HepG2 (cell line): ENCODE measurements around the gene FYB2. TPM values are rescaled to one million over a fixed set of nuclear protein-coding genes. Genes with fewer than 3 reads are reported as not detected.
A peak's percentile ranks its signal among the peaks of the same experiment; 100 is the strongest.

Experiments used
- CBX2 ChIP-seq, 2 experiments: fragments of 200-600 bp in 1 of 2; sonication (generic); formaldehyde crosslinking in 1 of 2; IDR thresholded peaks; 2 replicates each; pipeline versions ENCODE4 v1.7.0 to v1.8.1; 2018 to 2022; ENCODE audit warnings: low read depth in 2 of 2, low read length in 1 of 2, mild to moderate bottlenecking in 1 of 2, missing genetic modification reagents in 1 of 2
- CCDC6 ChIP-seq: sonication (generic); formaldehyde crosslinking; IDR thresholded peaks from 2 replicates; pipeline ENCODE4 v1.8.1; 2022; ENCODE audit warnings: mild to moderate bottlenecking, missing genetic modification reagents, moderate library complexity
- CREM ChIP-seq, 2 experiments: sonication (generic) in 1 of 2; formaldehyde crosslinking in 1 of 2; IDR thresholded peaks; 2 replicates each; pipeline versions ENCODE4 v1.4.0 to v1.6.1; 2016 to 2020; ENCODE audit warnings: antibody characterized with exemption in 1 of 2, mild to moderate bottlenecking in 1 of 2, missing genetic modification reagents in 1 of 2
- FIP1L1 ChIP-seq: fragments of 200-400 bp; formaldehyde crosslinking; IDR thresholded peaks from 2 replicates; pipeline ENCODE4 v1.6.1; 2018; ENCODE audit warnings: low read depth, mild to moderate bottlenecking, low read length, moderate library complexity, borderline replicate concordance; ENCODE audit not compliant: insufficient read depth
- HNF4A ChIP-seq: sonication (generic); formaldehyde crosslinking; IDR thresholded peaks from 2 replicates; pipeline ENCODE4 v1.4.0; 2020; ENCODE audit warnings: missing genetic modification reagents
- HOXA3 ChIP-seq: sonication (generic); formaldehyde crosslinking; IDR thresholded peaks from 2 replicates; pipeline ENCODE4 v1.5.0; 2020; ENCODE audit warnings: missing genetic modification reagents
- ISL2 ChIP-seq: sonication (generic); formaldehyde crosslinking; IDR thresholded peaks from 2 replicates; pipeline ENCODE4 v1.5.0; 2020; ENCODE audit warnings: missing genetic modification reagents
- KDM1A ChIP-seq: IDR thresholded peaks from 2 replicates; pipeline ENCODE4 v1.6.1; 2016; ENCODE audit warnings: missing compliant biosample characterization
- KDM3A ChIP-seq: IDR thresholded peaks from 2 replicates; pipeline ENCODE4 v1.6.1; 2018; ENCODE audit warnings: low read depth, missing compliant biosample characterization
- NBN ChIP-seq: fragments of 450-650 bp; conservative IDR thresholded peaks from 2 replicates; pipeline ENCODE4 v1.6.1; 2017
- NCOA2 ChIP-seq: sonication (generic); formaldehyde crosslinking; IDR thresholded peaks from 2 replicates; pipeline ENCODE4 v1.8.0; 2022; ENCODE audit warnings: inconsistent platforms
- NR2F6 ChIP-seq, 2 experiments: IDR thresholded peaks; 2 replicates each; pipeline ENCODE4 v1.6.1; 2016; ENCODE audit warnings: antibody characterized with exemption in 1 of 2, mild to moderate bottlenecking in 1 of 2
- POGZ ChIP-seq: sonication (generic); formaldehyde crosslinking; IDR thresholded peaks from 2 replicates; pipeline ENCODE4 v1.4.0; 2020; ENCODE audit warnings: mild to moderate bottlenecking, missing genetic modification reagents
- SALL1 ChIP-seq: sonication (generic); formaldehyde crosslinking; IDR thresholded peaks from 2 replicates; pipeline ENCODE4 v1.8.0; 2022; ENCODE audit warnings: mild to moderate bottlenecking, missing genetic modification reagents
- SRSF4 ChIP-seq: fragments of 200-400 bp; formaldehyde crosslinking; IDR thresholded peaks from one replicate; pipeline ENCODE4 v1.6.1; 2018; ENCODE audit warnings: mild to moderate bottlenecking, low read depth, low read length, moderate library complexity; ENCODE audit not compliant: poor library complexity, severe bottlenecking
- STAG1 ChIP-seq: sonication (generic); formaldehyde crosslinking; IDR thresholded peaks from 2 replicates; pipeline ENCODE4 v1.4.0; 2020; ENCODE audit warnings: missing genetic modification reagents
- TEAD2 ChIP-seq: sonication (generic); formaldehyde crosslinking; IDR thresholded peaks from 2 replicates; pipeline ENCODE4 v1.9.0; 2021; ENCODE audit warnings: missing genetic modification reagents
- TEAD3 ChIP-seq: optimal IDR thresholded peaks from 2 replicates; pipeline ENCODE3; 2016; ENCODE audit warnings: borderline replicate concordance
- THAP11 ChIP-seq: IDR thresholded peaks from 2 replicates; pipeline ENCODE4 v1.6.1; 2016; ENCODE audit warnings: missing biosample characterization, missing genetic modification reagents
- ZBTB38 ChIP-seq: sonication (generic); formaldehyde crosslinking; IDR thresholded peaks from 2 replicates; pipeline ENCODE4 v1.5.1; 2020; ENCODE audit warnings: mild to moderate bottlenecking, missing genetic modification reagents
- ZBTB7A ChIP-seq: sonication (generic); formaldehyde crosslinking; IDR thresholded peaks from 2 replicates; pipeline ENCODE4 v1.8.0; 2022; ENCODE audit warnings: mild to moderate bottlenecking, missing genetic modification reagents
- ZFX ChIP-seq: sonication (generic); formaldehyde crosslinking; IDR thresholded peaks from 2 replicates; pipeline ENCODE4 v1.4.0; 2020; ENCODE audit warnings: mild to moderate bottlenecking, low read depth, missing genetic modification reagents, moderate library complexity
- ZNF160 ChIP-seq: sonication (generic); formaldehyde crosslinking; IDR thresholded peaks from 2 replicates; pipeline ENCODE4 v1.8.0; 2022; ENCODE audit warnings: mild to moderate bottlenecking, inconsistent platforms, missing genetic modification reagents
- ZNF552 ChIP-seq: sonication (generic); formaldehyde crosslinking; IDR thresholded peaks from 2 replicates; pipeline ENCODE4 v1.9.0; 2022; ENCODE audit warnings: missing genetic modification reagents, mild to moderate bottlenecking, borderline replicate concordance
- ZNF598 ChIP-seq: sonication (generic); formaldehyde crosslinking; IDR thresholded peaks from 2 replicates; pipeline ENCODE4 v1.5.1; 2020; ENCODE audit warnings: mild to moderate bottlenecking, missing genetic modification reagents, borderline replicate concordance
- polyA plus RNA-seq, 8 experiments: library from polyadenylated mRNA; depleted of rRNA in 3 of 8; stranded (reverse) in 7 of 8; unstranded in 1 of 8; fragments of >200 nt; fragmentation: Illumina TruSeq in 4 of 8; extraction: Trizol in 4 of 8; gene quantifications; 2 replicates each; pipeline versions ENCODE4 v1.2.1 to v1.2.3, GENCODE V29; 2011 to 2016; ENCODE audit warnings: low read depth in 4 of 8, missing spikeins in 1 of 8, mixed read lengths in 1 of 8; ENCODE audit not compliant: insufficient read depth in 1 of 8
- total RNA-seq, 5 experiments: library from RNA; depleted of rRNA; stranded (reverse); fragments of >200 nt; fragmentation: Illumina TruSeq; extraction: Trizol; gene quantifications; 2 replicates each; pipeline ENCODE4 v1.2.3, GENCODE V29; 2016; ENCODE audit warnings: low read depth in 1 of 5
- TF ChIP-seq, protein P1 (sequence below): sonication (generic); formaldehyde crosslinking; conservative IDR thresholded peaks from 2 replicates; pipeline ENCODE4 v1.4.0; 2020; ENCODE audit warnings: mild to moderate bottlenecking, missing genetic modification reagents, moderate library complexity
- TF ChIP-seq, protein P2 (sequence below): sonication (generic); formaldehyde crosslinking; IDR thresholded peaks from 2 replicates; pipeline ENCODE4 v1.5.0; 2020; ENCODE audit warnings: mild to moderate bottlenecking, missing genetic modification reagents

FYB2 gene
- total and polyA plus RNA-seq, 2 of the 13 experiments (the other 11 are each of a cell fraction or from before 2014, with no cell fraction given), result 1.2 to 2.7 TPM

DNA sequence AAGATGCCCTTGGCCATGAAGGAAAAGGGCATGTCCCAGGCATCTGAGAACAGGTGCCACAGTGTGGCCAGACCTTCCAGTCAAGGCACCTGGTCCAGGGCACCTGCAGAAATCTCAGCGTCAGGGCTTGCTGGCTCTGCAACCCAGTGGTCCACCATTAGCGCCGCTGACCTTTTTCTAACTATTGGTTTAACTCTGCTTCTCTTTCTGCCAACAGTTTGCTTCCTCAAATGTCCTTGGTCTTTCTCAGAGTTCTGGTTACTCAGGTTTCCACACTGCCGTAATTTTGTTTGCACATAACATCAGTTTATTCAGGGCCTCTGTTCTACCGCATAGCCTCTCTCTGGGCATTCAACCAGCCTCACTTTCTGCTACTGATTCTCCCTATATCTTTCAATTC is 16.5 kb upstream of the FYB2 start (continued):
- TF ChIP-seq, protein P1, sequence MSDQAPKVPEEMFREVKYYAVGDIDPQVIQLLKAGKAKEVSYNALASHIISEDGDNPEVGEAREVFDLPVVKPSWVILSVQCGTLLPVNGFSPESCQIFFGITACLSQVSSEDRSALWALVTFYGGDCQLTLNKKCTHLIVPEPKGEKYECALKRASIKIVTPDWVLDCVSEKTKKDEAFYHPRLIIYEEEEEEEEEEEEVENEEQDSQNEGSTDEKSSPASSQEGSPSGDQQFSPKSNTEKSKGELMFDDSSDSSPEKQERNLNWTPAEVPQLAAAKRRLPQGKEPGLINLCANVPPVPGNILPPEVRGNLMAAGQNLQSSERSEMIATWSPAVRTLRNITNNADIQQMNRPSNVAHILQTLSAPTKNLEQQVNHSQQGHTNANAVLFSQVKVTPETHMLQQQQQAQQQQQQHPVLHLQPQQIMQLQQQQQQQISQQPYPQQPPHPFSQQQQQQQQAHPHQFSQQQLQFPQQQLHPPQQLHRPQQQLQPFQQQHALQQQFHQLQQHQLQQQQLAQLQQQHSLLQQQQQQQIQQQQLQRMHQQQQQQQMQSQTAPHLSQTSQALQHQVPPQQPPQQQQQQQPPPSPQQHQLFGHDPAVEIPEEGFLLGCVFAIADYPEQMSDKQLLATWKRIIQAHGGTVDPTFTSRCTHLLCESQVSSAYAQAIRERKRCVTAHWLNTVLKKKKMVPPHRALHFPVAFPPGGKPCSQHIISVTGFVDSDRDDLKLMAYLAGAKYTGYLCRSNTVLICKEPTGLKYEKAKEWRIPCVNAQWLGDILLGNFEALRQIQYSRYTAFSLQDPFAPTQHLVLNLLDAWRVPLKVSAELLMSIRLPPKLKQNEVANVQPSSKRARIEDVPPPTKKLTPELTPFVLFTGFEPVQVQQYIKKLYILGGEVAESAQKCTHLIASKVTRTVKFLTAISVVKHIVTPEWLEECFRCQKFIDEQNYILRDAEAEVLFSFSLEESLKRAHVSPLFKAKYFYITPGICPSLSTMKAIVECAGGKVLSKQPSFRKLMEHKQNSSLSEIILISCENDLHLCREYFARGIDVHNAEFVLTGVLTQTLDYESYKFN, result peak; percentile 63
- TF ChIP-seq ZNF160, result no peak
- peak; percentile 17; the same call in 1 of the 2 replicates for TF ChIP-seq CREM (IDR thresholded peaks at IDR 0.05)
- no peak for TF ChIP-seq CREM (CRISPR knock-in tag; IDR thresholded peaks at IDR 0.05)
- TF ChIP-seq NBN, result no peak
- TF ChIP-seq HOXA3, result peak; percentile 71
- peak; percentile 75; the same call in 1 of the 2 replicates for TF ChIP-seq POGZ (CRISPR knock-in tag)
- TF ChIP-seq HNF4A (CRISPR knock-in tag), result peak; percentile 37; the same call in 1 of the 2 replicates
- peak; percentile 20; the same call in 1 of the 2 replicates for TF ChIP-seq KDM3A (CRISPR knock-in tag)
- peak; percentile 21; the same call in 1 of the 2 replicates for TF ChIP-seq ZFX (CRISPR knock-in tag)
- peak; percentile 97 for TF ChIP-seq ZBTB38 (CRISPR knock-in tag)
- peak; percentile 67 for TF ChIP-seq NCOA2
- no peak for TF ChIP-seq CBX2 (IDR thresholded peaks at IDR 0.05; ENCODE audit: low read depth, low read length)
- no peak for TF ChIP-seq CBX2 (CRISPR knock-in tag; IDR thresholded peaks at IDR 0.05; ENCODE audit: low read depth)
- no peak for TF ChIP-seq SRSF4
- TF ChIP-seq CCDC6, result no peak
- no peak for TF ChIP-seq TEAD2 (CRISPR knock-in tag)
- 0 out of 2 replicates have a peak, but pooled peaks have one; percentile 10 for TF ChIP-seq KDM1A (CRISPR knock-in tag)
- peak; percentile 57 for TF ChIP-seq SALL1 (CRISPR knock-in tag)
- no peak for TF ChIP-seq ZBTB7A (CRISPR knock-in tag)
- TF ChIP-seq FIP1L1, result no peak
- 0 out of 2 replicates have a peak, but pooled peaks have one; percentile 15 for TF ChIP-seq NR2F6 (IDR thresholded peaks at IDR 0.05)
- TF ChIP-seq NR2F6 (CRISPR knock-in tag; IDR thresholded peaks at IDR 0.05), result 0 out of 2 replicates have a peak, but pooled peaks have one; percentile 54
- TF ChIP-seq ZNF598 (CRISPR knock-in tag), result 0 out of 2 replicates have a peak, but pooled peaks have one; percentile 6
- no peak for TF ChIP-seq ZNF552 (CRISPR knock-in tag)
- peak; percentile 21; the same call in 1 of the 2 replicates for TF ChIP-seq STAG1 (CRISPR knock-in tag)
- TF ChIP-seq, protein P2, sequence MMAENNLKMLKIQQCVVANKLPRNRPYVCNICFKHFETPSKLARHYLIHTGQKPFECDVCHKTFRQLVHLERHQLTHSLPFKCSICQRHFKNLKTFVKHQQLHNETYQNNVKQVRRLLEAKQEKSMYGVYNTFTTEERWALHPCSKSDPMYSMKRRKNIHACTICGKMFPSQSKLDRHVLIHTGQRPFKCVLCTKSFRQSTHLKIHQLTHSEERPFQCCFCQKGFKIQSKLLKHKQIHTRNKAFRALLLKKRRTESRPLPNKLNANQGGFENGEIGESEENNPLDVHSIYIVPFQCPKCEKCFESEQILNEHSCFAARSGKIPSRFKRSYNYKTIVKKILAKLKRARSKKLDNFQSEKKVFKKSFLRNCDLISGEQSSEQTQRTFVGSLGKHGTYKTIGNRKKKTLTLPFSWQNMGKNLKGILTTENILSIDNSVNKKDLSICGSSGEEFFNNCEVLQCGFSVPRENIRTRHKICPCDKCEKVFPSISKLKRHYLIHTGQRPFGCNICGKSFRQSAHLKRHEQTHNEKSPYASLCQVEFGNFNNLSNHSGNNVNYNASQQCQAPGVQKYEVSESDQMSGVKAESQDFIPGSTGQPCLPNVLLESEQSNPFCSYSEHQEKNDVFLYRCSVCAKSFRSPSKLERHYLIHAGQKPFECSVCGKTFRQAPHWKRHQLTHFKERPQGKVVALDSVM, result peak; percentile 45; the same call in 1 of the 2 replicates
- 0 out of 2 replicates have a peak, but pooled peaks have one; percentile 16 for TF ChIP-seq THAP11 (CRISPR knock-in tag)
- peak; percentile 52; the same call in 1 of the 2 replicates for TF ChIP-seq ISL2 (CRISPR knock-in tag)
- TF ChIP-seq TEAD3 (CRISPR knock-in tag), result peak; percentile 31
